Measurements from ENCODE around the gene CTBP1. TPM values are rescaled to one million over a fixed set of nuclear protein-coding genes. Genes with fewer than 3 reads are reported as not detected.

Gene CTBP1
- polyA plus RNA-seq, 3 donors = 172 to 181 (median 176) TPM

- DNase-seq = no peak
Measured at GRCh38 chr4:1227816-1228215, 21.1 kb downstream of the CTBP1 start.

DNA sequence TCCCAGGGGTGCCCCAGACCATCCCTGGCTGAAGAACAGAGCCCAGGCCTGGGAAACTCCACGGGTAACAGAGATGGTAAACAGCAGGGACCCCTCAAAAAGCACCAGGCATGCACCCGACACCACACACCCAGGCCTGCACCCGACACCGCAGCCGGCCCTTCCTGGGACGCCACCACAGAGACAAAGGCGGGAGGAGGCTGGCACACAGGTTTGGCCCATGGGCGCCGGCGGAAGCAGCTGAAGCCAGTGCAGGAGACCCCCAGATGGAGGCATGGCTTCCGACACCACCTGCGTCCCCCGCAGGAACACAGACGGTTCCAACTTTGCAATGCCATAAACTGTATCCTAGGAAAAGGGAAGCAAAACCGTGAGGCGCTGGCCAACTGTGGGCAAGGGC lies 22.3 kb downstream of the CTBP1 start:
- DNase-seq = no peak

DNA sequence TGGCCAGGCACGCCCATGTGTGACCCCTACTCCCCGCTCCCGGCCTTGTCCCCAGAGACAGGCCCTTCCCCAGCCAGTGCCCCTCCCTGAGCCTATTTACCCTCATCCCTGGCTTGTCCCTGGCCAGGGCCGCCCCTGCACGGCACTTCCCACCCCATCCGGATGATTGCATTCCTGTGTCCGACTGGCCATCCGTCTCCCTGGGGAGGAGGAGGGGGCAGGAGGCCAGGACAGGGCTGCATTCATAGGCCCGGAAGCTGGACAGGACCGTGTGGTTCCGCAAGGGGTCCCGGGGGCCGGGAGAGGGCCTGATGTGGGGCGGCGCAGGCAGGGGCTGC lies 22.8 kb downstream of the CTBP1 start:
- DNase-seq = no peak

GRCh38 chr4:1225272-1226143 lies 23.4 kb downstream of the CTBP1 start:
- no peak for DNase-seq

DNA sequence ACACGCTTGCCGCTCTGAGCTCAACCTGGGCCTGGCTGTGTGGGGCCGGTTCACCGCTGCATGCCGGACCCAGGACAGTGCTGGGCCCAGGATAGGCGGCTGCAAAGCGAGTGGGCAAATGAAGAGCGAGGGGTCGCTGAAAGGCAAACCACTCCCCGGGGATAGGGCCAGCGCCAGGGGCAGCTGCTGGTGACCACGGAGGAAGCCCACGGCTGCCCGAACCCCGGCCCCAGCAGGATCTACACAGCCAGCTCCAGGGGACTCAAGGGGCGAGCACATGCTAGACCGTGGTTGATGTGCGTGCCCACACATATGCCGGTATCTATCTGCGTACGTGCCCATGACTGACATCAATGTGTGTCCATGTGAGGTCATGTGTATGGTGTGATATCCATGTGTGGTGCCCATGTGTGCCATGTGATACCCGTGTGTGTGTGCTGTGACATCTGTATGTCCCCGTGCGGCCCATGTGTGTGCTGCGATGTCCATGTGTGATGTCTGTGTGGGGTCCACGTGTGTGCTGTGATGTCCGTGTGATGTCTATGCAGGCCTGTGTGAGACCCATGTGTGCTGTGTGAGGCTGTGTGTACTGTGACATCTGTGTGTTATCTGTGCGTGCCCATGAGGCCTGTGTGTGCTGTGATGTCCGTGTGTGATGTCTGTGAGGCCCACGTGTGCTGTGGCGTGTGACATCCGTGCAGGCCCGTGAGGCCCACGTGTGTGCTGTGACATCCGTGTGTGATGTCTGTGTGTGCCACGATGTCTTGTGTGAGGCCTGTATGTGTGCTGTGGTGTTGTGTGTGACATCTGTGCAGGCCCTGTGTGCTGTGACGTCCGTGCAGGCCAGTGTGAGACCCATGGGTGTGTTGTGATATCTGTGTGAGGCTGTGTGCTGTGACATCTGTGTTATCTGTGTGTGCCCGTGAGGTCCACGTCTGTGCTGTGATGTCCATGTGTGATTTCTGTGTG lies 24.8 kb downstream of the CTBP1 start:
- no peak for DNase-seq

DNA sequence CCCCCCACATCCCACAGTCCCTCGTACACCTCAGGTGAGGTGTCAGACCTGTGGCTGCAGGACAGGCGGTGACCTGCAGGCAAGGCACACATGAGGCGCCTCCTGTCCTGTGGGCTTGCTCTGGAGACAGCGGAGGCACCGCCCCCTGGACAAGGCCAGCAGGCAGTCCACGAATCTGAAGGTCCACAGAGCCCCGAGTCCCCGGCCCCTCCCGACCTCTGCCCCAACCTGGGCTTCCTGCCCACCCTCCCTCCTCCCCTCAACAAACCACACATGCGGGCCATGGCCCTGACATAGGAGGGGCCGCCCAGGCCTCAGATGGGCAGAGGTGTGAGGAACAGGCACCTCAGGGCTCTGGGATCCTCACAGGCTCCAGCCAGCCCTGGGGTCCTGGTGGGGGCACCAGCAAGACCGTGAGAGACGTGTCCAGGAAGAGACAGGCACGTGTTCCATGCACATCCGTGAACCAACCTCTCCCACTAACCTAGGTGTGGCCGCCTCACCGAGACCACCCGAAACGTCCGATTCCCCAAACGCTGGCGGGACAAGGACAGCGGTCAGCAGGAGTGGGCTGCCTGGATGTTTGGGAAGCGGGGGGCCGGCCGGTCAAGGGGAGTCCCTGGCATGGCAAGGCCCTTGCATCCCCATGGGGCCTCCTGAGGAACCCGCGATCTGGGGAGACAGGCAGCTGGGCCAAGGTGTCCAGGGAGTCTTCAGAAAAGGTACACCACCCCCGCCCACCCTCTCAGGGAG lies 25.8 kb downstream of the CTBP1 start:
- no peak for DNase-seq

GRCh38 chr4:1222036-1222789 lies 26.7 kb downstream of the CTBP1 start:
- DNase-seq = no peak

DNA sequence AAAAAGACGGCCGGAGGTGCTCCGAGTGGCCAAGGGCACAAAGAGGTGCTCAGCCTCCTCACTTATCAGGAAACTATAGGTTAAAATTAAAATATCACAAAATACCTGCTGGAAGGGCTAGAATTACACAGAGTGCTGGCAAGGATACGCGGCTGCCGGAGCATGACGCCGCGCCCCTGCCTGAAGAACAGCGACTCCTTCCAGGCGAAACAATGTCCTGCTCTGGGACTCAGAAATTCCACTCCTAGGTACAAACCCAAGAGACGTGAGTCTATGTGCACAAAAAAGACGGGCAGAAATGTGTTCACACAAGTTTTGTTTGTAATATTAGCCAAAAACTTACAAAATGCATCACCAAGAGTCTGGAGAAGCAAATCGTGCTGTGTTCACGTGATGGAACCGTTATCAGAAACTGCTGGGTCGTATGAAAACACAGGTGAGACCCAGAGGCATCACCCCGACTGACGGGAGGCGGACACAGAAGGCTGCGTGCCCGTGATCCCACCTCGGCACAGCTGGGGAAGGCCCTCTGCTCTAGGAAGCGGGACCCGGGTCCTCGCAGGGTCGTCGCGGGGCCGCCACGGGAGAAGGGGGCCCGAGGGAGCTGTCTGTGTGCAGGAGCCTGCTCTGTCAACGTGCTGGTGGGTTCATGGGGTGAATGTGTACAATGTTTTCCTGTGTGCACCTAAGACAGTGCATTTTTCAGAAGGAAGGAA lies 27.6 kb downstream of the CTBP1 start:
- DNase-seq = no peak

- no peak for DNase-seq
Measured at GRCh38 chr4:1220566-1220965, 28.4 kb downstream of the CTBP1 start.

DNA sequence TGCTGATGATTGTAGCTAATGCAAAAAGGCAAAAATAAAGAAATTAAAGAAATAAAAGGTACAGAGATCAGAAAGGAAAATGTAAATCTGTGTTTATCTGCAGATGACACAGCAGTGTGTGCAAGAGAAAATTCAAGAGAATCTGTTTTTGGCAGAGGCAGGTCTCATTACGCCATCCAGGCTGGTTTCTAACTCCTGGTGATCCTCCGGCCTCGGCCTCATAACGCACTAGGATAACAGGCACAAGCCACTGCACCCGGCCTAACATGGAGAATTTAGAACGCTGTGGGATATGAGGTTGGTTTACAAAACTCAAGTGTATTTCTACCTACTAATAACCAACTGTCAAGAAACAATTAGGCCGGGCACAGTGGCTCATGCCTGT lies 29.4 kb downstream of the CTBP1 start:
- no peak for DNase-seq

DNA sequence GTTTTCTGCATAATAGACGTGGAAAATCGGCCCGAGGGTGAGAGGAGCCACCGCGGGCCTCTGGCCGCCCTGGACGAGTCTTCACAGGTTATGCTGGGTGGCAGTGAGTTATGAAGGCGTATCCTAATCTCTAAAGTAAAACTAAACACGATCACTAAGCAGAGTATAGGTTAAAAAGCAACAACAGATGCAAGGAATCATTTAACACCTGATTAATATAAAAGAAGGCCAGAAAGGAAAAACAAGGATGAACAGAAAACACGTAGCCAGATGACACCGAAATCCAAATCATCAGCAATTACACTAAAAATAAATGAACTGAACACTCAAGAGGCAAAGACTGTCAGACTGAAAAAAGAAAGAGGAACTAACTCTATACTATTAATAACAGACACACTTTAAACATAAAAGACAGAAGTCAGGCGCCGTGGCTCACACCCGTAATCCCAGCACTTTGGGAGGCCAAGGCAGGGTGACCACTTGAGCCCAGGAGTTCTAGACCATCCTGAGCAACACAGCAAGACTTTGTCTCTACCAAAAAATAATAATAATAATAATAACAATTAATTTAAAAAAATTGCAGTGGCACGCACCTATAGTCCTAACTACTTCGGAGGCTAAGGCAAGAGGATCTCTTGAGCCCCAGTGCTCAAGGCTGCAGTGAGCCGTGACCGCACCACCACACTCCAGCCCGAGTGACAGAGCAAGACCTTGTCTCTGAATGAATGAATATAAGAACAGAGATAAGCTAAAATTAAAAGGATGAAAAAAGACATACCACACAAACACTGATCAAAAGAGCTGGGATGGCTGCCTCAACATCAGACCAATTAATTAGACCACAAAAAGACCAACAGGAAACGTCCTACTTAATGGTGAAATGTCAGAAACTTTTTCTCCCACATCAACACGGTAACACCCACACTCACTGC lies 30.0 kb downstream of the CTBP1 start:
- DNase-seq = no peak

- no peak for DNase-seq
Measured at GRCh38 chr4:1217366-1217765, 31.6 kb downstream of the CTBP1 start.

DNA sequence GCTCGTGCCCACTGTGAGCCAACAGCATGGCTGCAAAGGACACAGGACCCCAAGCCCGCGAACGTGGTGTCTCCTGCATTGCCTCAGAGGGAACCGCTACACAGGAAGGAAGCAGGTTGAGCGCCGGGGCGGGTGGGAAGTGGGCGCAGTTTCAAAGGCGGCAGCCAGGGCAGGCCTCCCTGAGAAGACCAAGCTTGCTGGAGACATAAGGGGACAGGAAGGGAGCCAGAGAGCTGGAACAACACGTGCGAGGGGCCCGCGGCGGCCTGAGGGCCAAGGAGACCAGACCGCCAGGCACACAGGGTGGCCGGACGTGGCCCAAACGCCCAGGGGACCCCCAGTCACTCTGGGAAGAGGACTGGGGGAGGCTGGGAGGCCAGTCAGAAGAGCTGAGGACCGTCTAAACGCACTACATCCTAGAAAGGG lies 32.0 kb downstream of the CTBP1 start:
- DNase-seq = no peak

GRCh38 chr4:1216076-1216614 lies 32.8 kb downstream of the CTBP1 start:
- no peak for DNase-seq

GRCh38 chr4:1215141-1216075 lies 33.5 kb downstream of the CTBP1 start:
- DNase-seq = no peak

DNA sequence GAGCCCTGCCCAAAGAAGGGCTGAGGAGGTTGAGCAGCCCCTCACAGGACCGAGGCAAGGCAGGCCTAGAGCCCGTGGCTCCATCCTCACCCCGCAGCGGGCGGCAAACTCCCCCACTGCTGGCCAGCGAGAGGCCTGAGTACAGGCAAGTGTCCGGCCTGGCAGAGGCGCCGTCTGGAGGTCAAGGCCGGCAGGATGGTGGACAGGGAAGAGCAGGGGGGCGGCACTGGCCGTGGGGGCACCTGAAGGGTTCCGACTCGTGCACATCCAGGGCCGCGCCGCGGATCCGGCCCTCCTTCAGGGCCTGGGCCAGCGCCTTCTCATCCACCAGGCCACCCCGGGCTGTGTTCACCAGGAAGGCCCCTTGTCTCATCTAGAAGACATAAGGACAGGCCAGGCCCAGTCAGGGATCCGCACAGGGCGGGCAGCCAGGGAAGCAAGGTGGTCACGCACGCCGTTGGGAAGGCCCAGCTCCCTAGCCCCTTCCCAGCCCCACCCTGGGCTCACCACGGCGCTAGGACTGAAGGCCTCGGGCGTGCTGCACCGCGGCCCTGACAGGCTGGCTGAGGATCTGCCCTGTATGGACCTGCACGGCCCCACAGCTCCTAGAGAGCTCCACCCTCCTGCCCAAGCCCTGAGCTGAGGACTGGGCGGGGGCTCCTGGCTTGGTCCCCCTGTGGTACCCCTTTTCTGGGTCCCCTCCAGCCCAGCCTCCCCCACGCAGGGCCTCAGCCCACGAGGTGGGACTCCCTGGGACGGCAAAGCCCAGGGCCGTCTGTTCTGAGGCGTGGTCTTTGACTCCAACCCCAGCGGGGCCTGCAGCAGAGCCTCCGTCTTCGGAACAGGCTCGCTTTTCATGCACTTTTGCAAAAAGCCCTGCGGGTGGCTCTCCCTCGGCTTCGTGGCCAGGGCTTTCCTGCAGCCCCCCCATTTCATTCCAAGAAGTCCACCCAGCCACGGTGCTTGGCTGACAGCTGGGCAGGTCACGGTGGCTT lies 34.5 kb downstream of the CTBP1 start:
- no peak for DNase-seq

Measured in renal pelvis (tissue), 4 donors.